GM12891 (cell line): ENCODE measurements around the gene KAT2B.
"Not testable (repeated sequence)": the region's sequence is repeated elsewhere in the genome, so short reads cannot be mapped to it uniquely, and the experiment has no call there.

Source experiments
- PAX5 ChIP-seq: IDR thresholded peaks from 2 replicates; pipeline ENCODE4 v1.6.1; 2011; ENCODE audit warnings: low read length, moderate library complexity, mild to moderate bottlenecking; ENCODE audit not compliant: insufficient read depth, severe bottlenecking
- POLR2A ChIP-seq: IDR thresholded peaks from 2 replicates; pipeline ENCODE4 v1.6.1; 2011; ENCODE audit warnings: low read depth, low read length, control low read depth
- POLR2AphosphoS5 ChIP-seq: IDR thresholded peaks from 2 replicates; pipeline ENCODE4 v1.6.1; 2011; ENCODE audit warnings: low read depth, low read length, control low read depth
- POU2F2 ChIP-seq: IDR thresholded peaks from 2 replicates; pipeline ENCODE4 v1.6.1; 2011; ENCODE audit warnings: low read depth, mild to moderate bottlenecking, control low read depth, low read length, moderate library complexity
- SPI1 ChIP-seq: IDR thresholded peaks from 2 replicates; pipeline ENCODE4 v1.6.1; 2011; ENCODE audit warnings: low read depth, low read length, control low read depth
- TAF1 ChIP-seq: IDR thresholded peaks from 2 replicates; pipeline ENCODE4 v1.6.1; 2011; ENCODE audit warnings: low read depth, low read length, control low read depth

- TF ChIP-seq POLR2A, SPI1, TAF1, POLR2AphosphoS5, POU2F2, PAX5: not testable (repeated sequence)
Observed at GRCh38 chr3:20016076-20016475, 24.2 kb upstream of the KAT2B start.
